Mucosa of stomach (tissue), 1 donor: ENCODE measurements around the gene GLDC.

Experiments used
- H3K27me3 ChIP-seq: one replicate; pipeline ENCODE4 v1.7.0; 2013; ENCODE audit warnings: mild to moderate bottlenecking, low read length; ENCODE audit not compliant: control insufficient read depth, insufficient read depth
- H3K36me3 ChIP-seq: one replicate; pipeline ENCODE4 v1.7.0; 2013; ENCODE audit warnings: low read length; ENCODE audit not compliant: control insufficient read depth, insufficient read depth
- H3K4me1 ChIP-seq: one replicate; pipeline ENCODE4 v1.7.0; 2013; ENCODE audit warnings: mild to moderate bottlenecking, low read length; ENCODE audit not compliant: control insufficient read depth, insufficient read depth
- H3K4me3 ChIP-seq: one replicate; pipeline ENCODE4 v1.7.0; 2013; ENCODE audit warnings: low read length
- H3K9ac ChIP-seq: one replicate; pipeline ENCODE4 v1.7.0; 2013; ENCODE audit warnings: mild to moderate bottlenecking, low read length, moderate library complexity
- H3K9me3 ChIP-seq: one replicate; pipeline ENCODE4 v1.7.0; 2013; ENCODE audit warnings: mild to moderate bottlenecking, low read length, moderate library complexity; ENCODE audit not compliant: control insufficient read depth
- donor health status: Pancreatic carcinoma.

Gene GLDC

GRCh38 chr9:6610073-6610472 lies 35.5 kb downstream of the GLDC start:
- Histone ChIP-seq H3K9ac (no peak overlapping the region), H3K27me3 (no peaks in the 10 kb centered on the region), H3K4me3 (no peak overlapping the region), H3K9me3 (no peaks in the 10 kb centered on the region), H3K36me3 (no peaks in the 10 kb centered on the region), H3K4me1 (no peaks in the 10 kb centered on the region)

GRCh38 chr9:6609497-6610016 lies 36.0 kb downstream of the GLDC start:
- Histone ChIP-seq H3K4me3 (no peak overlapping the region), H3K27me3 (no peaks in the 10 kb centered on the region)

GRCh38 chr9:6605202-6605601 lies 40.3 kb downstream of the GLDC start:
- Histone ChIP-seq H3K9ac (no peak overlapping the region), H3K9me3 (no peaks in the 10 kb centered on the region), H3K4me1 (no peaks in the 10 kb centered on the region), H3K4me3 (no peak overlapping the region), H3K27me3 (no peaks in the 10 kb centered on the region), H3K36me3 (no peaks in the 10 kb centered on the region)

More at GRCh38 chr9:6609497-6610016, 36.0 kb downstream of the GLDC start:
- H3K4me1 ChIP-seq, result no peaks in the 10 kb centered on the region
- no peak overlapping the region for H3K9ac ChIP-seq
- no peaks in the 10 kb centered on the region for H3K9me3 ChIP-seq
- H3K36me3 ChIP-seq, result no peaks in the 10 kb centered on the region

- Histone ChIP-seq H3K9ac (no peak overlapping the region), H3K4me3 (no peak overlapping the region), H3K4me1 (no peaks in the 10 kb centered on the region), H3K9me3 (no peaks in the 10 kb centered on the region), H3K27me3 (no peaks in the 10 kb centered on the region), H3K36me3 (no peaks in the 10 kb centered on the region)
These were observed 45.1 kb downstream of the GLDC start for GRCh38 chr9:6600426-6600825.

GRCh38 chr9:6600006-6600405 lies 45.5 kb downstream of the GLDC start:
- Histone ChIP-seq H3K27me3 (no peaks in the 10 kb centered on the region), H3K9me3 (no peaks in the 10 kb centered on the region), H3K9ac (no peak overlapping the region), H3K36me3 (no peaks in the 10 kb centered on the region), H3K4me1 (no peaks in the 10 kb centered on the region), H3K4me3 (no peak overlapping the region)

- no peak overlapping the region for H3K9ac ChIP-seq
- no peaks in the 10 kb centered on the region for H3K36me3 ChIP-seq
- no peak overlapping the region for H3K4me3 ChIP-seq
- no peaks in the 10 kb centered on the region for H3K9me3 ChIP-seq
- H3K4me1 ChIP-seq, result no peaks in the 10 kb centered on the region
- H3K27me3 ChIP-seq, result no peaks in the 10 kb centered on the region
These were observed 47.2 kb downstream of the GLDC start for GRCh38 chr9:6598249-6598725.

GRCh38 chr9:6592791-6593190 lies 52.7 kb downstream of the GLDC start:
- H3K4me3 ChIP-seq, result no peak overlapping the region
- peaks cover 7% of the 10 kb centered on the region for H3K4me1 ChIP-seq
- no peaks in the 10 kb centered on the region for H3K36me3 ChIP-seq
- H3K27me3 ChIP-seq, result no peaks in the 10 kb centered on the region
- no peak overlapping the region for H3K9ac ChIP-seq
- H3K9me3 ChIP-seq, result no peaks in the 10 kb centered on the region

- no peaks in the 10 kb centered on the region for H3K36me3 ChIP-seq
- H3K9me3 ChIP-seq, result no peaks in the 10 kb centered on the region
- no peaks in the 10 kb centered on the region for H3K27me3 ChIP-seq
- no peak overlapping the region for H3K4me3 ChIP-seq
- H3K4me1 ChIP-seq, result peaks cover 7% of the 10 kb centered on the region
- H3K9ac ChIP-seq, result no peak overlapping the region
These were observed 53.3 kb downstream of the GLDC start for GRCh38 chr9:6592231-6592630.

- Histone ChIP-seq H3K27me3 (no peaks in the 10 kb centered on the region), H3K4me1 (peaks cover 7% of the 10 kb centered on the region), H3K36me3 (no peaks in the 10 kb centered on the region), H3K9me3 (no peaks in the 10 kb centered on the region), H3K4me3 (no peak overlapping the region), H3K9ac (no peak overlapping the region)
These were observed 54.7 kb downstream of the GLDC start for GRCh38 chr9:6590772-6591384.

GRCh38 chr9:6590334-6590733 lies 55.2 kb downstream of the GLDC start:
- no peak overlapping the region for H3K4me3 ChIP-seq
- H3K9me3 ChIP-seq, result no peaks in the 10 kb centered on the region
- H3K36me3 ChIP-seq, result no peaks in the 10 kb centered on the region
- no peaks in the 10 kb centered on the region for H3K27me3 ChIP-seq
- H3K4me1 ChIP-seq, result peaks cover 7% of the 10 kb centered on the region
- no peak overlapping the region for H3K9ac ChIP-seq

- H3K9me3 ChIP-seq, result no peaks in the 10 kb centered on the region
- no peak overlapping the region for H3K4me3 ChIP-seq
- H3K36me3 ChIP-seq, result no peaks in the 10 kb centered on the region
- no peaks in the 10 kb centered on the region for H3K4me1 ChIP-seq
- no peak overlapping the region for H3K9ac ChIP-seq
- H3K27me3 ChIP-seq, result no peaks in the 10 kb centered on the region
These were observed 60.5 kb downstream of the GLDC start for GRCh38 chr9:6584881-6585597.

- Histone ChIP-seq H3K27me3 (no peaks in the 10 kb centered on the region), H3K9me3 (no peaks in the 10 kb centered on the region), H3K4me1 (no peaks in the 10 kb centered on the region), H3K4me3 (no peak overlapping the region), H3K9ac (no peak overlapping the region), H3K36me3 (no peaks in the 10 kb centered on the region)
These were observed 64.3 kb downstream of the GLDC start for GRCh38 chr9:6581253-6581652.
